ENCODE results near the gene MAML1. TPM values are rescaled to one million over a fixed set of nuclear protein-coding genes. Genes with fewer than 3 reads are reported as not detected.
A peak's percentile ranks its signal among the peaks of the same experiment; 100 is the strongest.

The MAML1 gene
- total RNA-seq, 1 experiment from 2014 or later: 25.1 TPM

DNA sequence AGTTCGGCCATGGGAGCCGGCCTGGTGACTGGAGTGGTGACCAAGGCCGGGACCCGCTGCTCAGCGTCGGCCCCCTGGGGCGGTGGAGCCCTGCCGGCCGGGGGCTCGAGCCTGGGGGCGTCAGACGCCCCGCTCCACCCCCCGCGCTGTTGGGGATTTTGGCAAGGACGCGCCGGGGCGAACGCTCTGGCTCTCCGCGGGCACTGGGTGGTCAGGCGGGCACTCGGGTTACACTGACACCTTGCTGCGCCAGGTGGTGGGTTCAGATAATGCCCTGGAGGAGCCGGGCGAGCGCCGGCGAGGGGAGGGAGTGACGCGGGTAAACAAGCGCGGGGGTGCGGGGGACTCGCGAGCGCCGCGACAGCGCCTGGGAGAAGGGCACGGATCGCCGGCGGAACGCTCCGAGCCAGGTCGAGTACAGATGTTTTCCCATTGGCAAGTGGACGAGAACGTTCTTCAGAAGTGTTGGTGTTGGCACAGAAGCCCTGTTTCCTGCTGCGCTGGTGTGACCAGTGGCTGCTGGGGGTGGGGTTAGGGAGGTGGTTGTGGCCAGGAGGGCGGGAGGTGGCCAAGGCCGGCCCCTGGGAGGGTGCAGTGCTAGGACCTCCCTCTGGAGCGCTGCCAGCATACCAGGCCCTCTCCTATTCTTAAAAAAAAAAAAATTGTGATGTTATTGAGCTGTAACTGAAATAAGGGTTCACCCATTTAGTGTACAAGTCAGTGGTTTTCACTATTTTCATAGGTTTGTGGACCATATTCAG lies 88.9 kb downstream of the MAML1 start:
- H3K4me1 ChIP-seq: peaks cover 25% of the 10 kb centered on the region
- DNase-seq: peak; percentile 93 to 94
- no peaks in the 10 kb centered on the region for H3K9me3 ChIP-seq (replicated peaks)
- H3K36me3 ChIP-seq: peaks cover 26% of the 10 kb centered on the region
- peak overlapping the region; percentile 95 for H3K4me3 ChIP-seq
- H3K27me3 ChIP-seq: no peaks in the 10 kb centered on the region
- peak overlapping the region; percentile 96 for H3K27ac ChIP-seq

DNA sequence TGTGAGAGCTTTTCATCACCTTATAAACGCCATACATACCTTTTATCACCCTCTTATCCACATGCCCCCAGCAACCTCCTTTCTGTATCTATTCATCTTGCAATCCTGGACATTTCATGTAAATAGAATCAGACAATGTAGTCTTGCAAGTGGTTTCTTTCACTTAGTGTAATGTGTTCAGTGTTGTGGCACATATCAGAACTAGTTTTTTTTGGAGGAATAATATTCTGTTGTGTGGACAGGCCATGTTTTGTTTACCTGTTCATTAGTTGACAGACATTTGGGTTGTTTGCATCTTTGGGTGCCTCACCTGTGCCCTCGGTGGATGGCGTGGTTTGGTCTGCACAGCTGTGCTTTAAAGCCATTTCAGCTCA lies 89.4 kb downstream of the MAML1 start:
- Histone ChIP-seq H3K4me1 (peaks cover 25% of the 10 kb centered on the region), H3K36me3 (peaks cover 32% of the 10 kb centered on the region), H3K27ac (no peak overlapping the region)

DNA sequence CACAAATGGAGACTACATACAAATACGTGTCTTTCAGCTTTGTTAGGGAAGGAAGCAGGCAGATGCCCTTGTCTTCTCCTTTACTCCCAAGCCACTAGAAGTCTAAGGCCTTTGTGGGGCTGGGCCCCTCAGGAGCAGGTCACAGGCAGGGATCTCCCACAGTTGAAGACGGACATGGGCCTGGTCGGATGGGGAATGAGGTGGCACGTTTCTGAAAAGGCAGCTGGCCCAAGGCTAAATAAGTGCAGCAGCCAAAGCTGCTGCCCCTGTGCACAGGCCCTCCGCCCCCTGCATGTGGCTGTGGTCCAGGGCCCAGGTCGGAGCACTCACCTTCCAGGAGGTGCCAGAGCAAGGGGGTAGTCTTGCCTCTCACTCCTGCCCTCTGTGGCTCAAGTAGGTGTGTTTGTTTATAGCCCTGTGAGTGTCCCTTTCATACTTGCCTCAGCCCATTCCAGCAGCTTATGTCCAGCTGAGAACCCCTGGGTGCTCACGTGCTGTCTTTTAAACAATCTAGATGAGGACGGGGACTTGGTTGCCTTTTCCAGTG lies 89.9 kb downstream of the MAML1 start:
- Histone ChIP-seq H3K9me3 (replicated peaks) (no peaks in the 10 kb centered on the region), H3K4me3 (no peak overlapping the region), H3K36me3 (peaks cover 35% of the 10 kb centered on the region), H3K27me3 (no peaks in the 10 kb centered on the region), H3K27ac (no peak overlapping the region), H3K4me1 (peaks cover 25% of the 10 kb centered on the region)
- DNase-seq: no peak

More for the DNA sequence above, 89.4 kb downstream of the MAML1 start:
- Histone ChIP-seq H3K27me3 (no peaks in the 10 kb centered on the region), H3K4me3 (peak overlapping the region; percentile 95), H3K9me3 (replicated peaks) (no peaks in the 10 kb centered on the region)
- no peak for DNase-seq

- no peaks in the 10 kb centered on the region for H3K9me3 ChIP-seq (replicated peaks)
- no peak overlapping the region for H3K4me3 ChIP-seq
- H3K27me3 ChIP-seq: no peaks in the 10 kb centered on the region
- peaks cover 17% of the 10 kb centered on the region for H3K4me1 ChIP-seq
- DNase-seq: no peak
- no peak overlapping the region for H3K27ac ChIP-seq
- H3K36me3 ChIP-seq: peaks cover 49% of the 10 kb centered on the region
Observed at GRCh38 chr5:179823937-179824744, 91.5 kb downstream of the MAML1 start.

- Histone ChIP-seq H3K9me3 (replicated peaks) (no peaks in the 10 kb centered on the region), H3K36me3 (peaks cover 53% of the 10 kb centered on the region), H3K4me1 (peaks cover 14% of the 10 kb centered on the region), H3K27me3 (no peaks in the 10 kb centered on the region), H3K4me3 (no peak overlapping the region), H3K27ac (no peak overlapping the region)
- no peak for DNase-seq
Observed at GRCh38 chr5:179824745-179825112, 92.1 kb downstream of the MAML1 start.

DNA sequence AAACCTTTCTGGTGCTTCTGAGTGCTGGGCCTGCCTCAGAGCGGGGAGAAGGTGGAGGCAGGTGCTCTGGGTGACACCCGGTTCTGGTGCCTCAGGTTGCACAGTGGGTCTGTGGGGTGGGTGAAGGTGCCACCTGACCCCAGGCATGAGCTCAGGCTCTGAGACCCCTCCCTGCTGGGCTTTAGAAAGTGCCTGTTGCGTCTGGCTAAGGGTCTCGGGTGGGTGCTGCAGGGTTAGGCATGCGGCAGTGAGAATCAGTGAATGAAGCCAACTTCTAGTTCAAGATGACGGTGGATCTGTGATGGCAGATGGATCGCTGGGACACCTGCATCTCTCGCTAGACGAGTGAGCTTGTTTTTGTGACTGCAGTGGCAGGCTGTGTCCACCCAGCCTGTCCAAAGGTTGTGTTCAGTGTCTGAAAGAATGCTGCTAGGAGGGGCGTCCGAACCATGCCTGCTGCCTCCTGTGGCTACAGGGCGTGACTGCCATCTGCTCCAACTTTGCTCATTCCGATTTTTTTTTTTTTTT lies 93.1 kb downstream of the MAML1 start:
- H3K9me3 ChIP-seq (replicated peaks): no peaks in the 10 kb centered on the region; the same call in 1 of the 2 replicates
- DNase-seq: no peak
- H3K27ac ChIP-seq: no peak overlapping the region
- no peak overlapping the region for H3K4me3 ChIP-seq
- no peaks in the 10 kb centered on the region for H3K27me3 ChIP-seq
- peaks cover 63% of the 10 kb centered on the region for H3K36me3 ChIP-seq
- H3K4me1 ChIP-seq: peaks cover 7% of the 10 kb centered on the region

Other genes with a start within 250 kb of the MAML1 start
- gene RUFY1, start 182.3 kb upstream of the MAML1 start, total RNA-seq (2014; rRNA removed; shearing (Covaris generic)): 24.8 and 25.7 TPM in 2 replicates
- 828 and 1,009 TPM in 2 replicates for gene HNRNPH1, start 109.2 kb upstream of the MAML1 start, total RNA-seq (2014; rRNA removed; shearing (Covaris generic))
- not detected in 2 replicates for gene CBY3, start 51.8 kb upstream of the MAML1 start, total RNA-seq (2014; rRNA removed; shearing (Covaris generic))
- 453 and 506 TPM in 2 replicates for gene CANX, start 33.9 kb upstream of the MAML1 start, total RNA-seq (2014; rRNA removed; shearing (Covaris generic))
- gene LTC4S, start 61.2 kb downstream of the MAML1 start, total RNA-seq (2014; rRNA removed; shearing (Covaris generic)): not detected in 2 replicates
- gene MGAT4B, start 74.0 kb downstream of the MAML1 start, total RNA-seq (2014; rRNA removed; shearing (Covaris generic)): 55.5 and 60.5 TPM in 2 replicates
- 64.9 and 65.8 TPM in 2 replicates for gene SQSTM1, start 88.1 kb downstream of the MAML1 start, total RNA-seq (2014; rRNA removed; shearing (Covaris generic))
- gene MRNIP, start 126.0 kb downstream of the MAML1 start, total RNA-seq (2014; rRNA removed; shearing (Covaris generic)): 10.3 and 15.3 TPM in 2 replicates
- gene TBC1D9B, start 175.1 kb downstream of the MAML1 start, total RNA-seq (2014; rRNA removed; shearing (Covaris generic)): 33.6 and 37.0 TPM in 2 replicates

Measured in SJCRH30 (cell line).